Parathyroid adenoma (tissue), 2 donors: ENCODE data around the gene MTFR1L.
"Not testable (repeated sequence)": the region's sequence is repeated elsewhere in the genome, so short reads cannot be mapped to it uniquely, and the experiment has no call there.

Experiments
- H2AFZ ChIP-seq: fragments of 300-600 bp; sonication (generic); one replicate; pipeline ENCODE4 v1.7.0; 2017; ENCODE audit warnings: antibody characterized with exemption, mild to moderate bottlenecking
- H3K27ac ChIP-seq: fragments of 300-600 bp; sonication (generic); one replicate; pipeline ENCODE4 v1.7.0; 2017
- H3K27me3 ChIP-seq: fragments of 300-600 bp; sonication (generic); one replicate; pipeline ENCODE4 v1.7.0; 2017; ENCODE audit warnings: low read length; ENCODE audit not compliant: control insufficient read depth, insufficient read depth
- H3K36me3 ChIP-seq: fragments of 300-600 bp; sonication (generic); one replicate; pipeline ENCODE4 v1.7.0; 2017; ENCODE audit warnings: low read length; ENCODE audit not compliant: control insufficient read depth, insufficient read depth
- H3K4me1 ChIP-seq: fragments of 300-600 bp; sonication (generic); one replicate; pipeline ENCODE4 v1.7.0; 2017; ENCODE audit warnings: control low read depth
- H3K4me2 ChIP-seq: fragments of 300-600 bp; sonication (generic); one replicate; pipeline ENCODE4 v1.7.0; 2017; ENCODE audit warnings: low read length
- H3K4me3 ChIP-seq: fragments of 300-600 bp; sonication (generic); one replicate; pipeline ENCODE4 v1.7.0; 2017; ENCODE audit warnings: low read depth, low read length
- H3K79me2 ChIP-seq: fragments of 300-600 bp; sonication (generic); one replicate; pipeline ENCODE4 v1.7.0; 2017; ENCODE audit warnings: control low read depth
- H3K9ac ChIP-seq: fragments of 300-600 bp; sonication (generic); one replicate; pipeline ENCODE4 v1.7.0; 2017; ENCODE audit warnings: mild to moderate bottlenecking
- H3K9me3 ChIP-seq: fragments of 300-600 bp; sonication (generic); one replicate; pipeline ENCODE4 v1.7.0; 2017; ENCODE audit warnings: low read length; ENCODE audit not compliant: control insufficient read depth
- CTCF ChIP-seq: fragments of 300-600 bp; sonication (generic); IDR thresholded peaks from one replicate; pipeline ENCODE4 v1.7.0; 2017; ENCODE audit warnings: antibody characterized with exemption, mild to moderate bottlenecking
- donor health status: primary hyperparathyroidism.

MTFR1L gene

GRCh38 chr1:25837262-25837875 lies 17.6 kb downstream of the MTFR1L start:
- H3K79me2 ChIP-seq = no peaks in the 10 kb centered on the region
- H3K9me3 ChIP-seq = no peaks in the 10 kb centered on the region
- H3K4me2 ChIP-seq = no peak overlapping the region
- peak; percentile 16 for TF ChIP-seq CTCF
- no peak overlapping the region for H2AFZ ChIP-seq
- no peaks in the 10 kb centered on the region for H3K36me3 ChIP-seq
- no peaks in the 10 kb centered on the region for H3K4me1 ChIP-seq
- no peak overlapping the region for H3K9ac ChIP-seq
- no peak overlapping the region for H3K27ac ChIP-seq
- H3K27me3 ChIP-seq = no peaks in the 10 kb centered on the region
- no peak overlapping the region for H3K4me3 ChIP-seq

- H3K4me1 ChIP-seq, H3K4me3 ChIP-seq, H3K9me3 ChIP-seq, H3K4me2 ChIP-seq, H2AFZ ChIP-seq, H3K27me3 ChIP-seq, H3K9ac ChIP-seq, H3K36me3 ChIP-seq, H3K27ac ChIP-seq, H3K79me2 ChIP-seq: not testable (repeated sequence)
Observed at GRCh38 chr1:25839808-25840207, 20.1 kb downstream of the MTFR1L start.

GRCh38 chr1:25843483-25843882 lies 23.7 kb downstream of the MTFR1L start:
- H3K4me2 ChIP-seq = no peak overlapping the region
- H3K27me3 ChIP-seq = no peaks in the 10 kb centered on the region
- TF ChIP-seq CTCF = no peak
- H3K9me3 ChIP-seq = no peaks in the 10 kb centered on the region
- no peak overlapping the region for H3K9ac ChIP-seq
- H2AFZ ChIP-seq = no peak overlapping the region
- H3K4me3 ChIP-seq = no peak overlapping the region
- no peak overlapping the region for H3K27ac ChIP-seq
- H3K36me3 ChIP-seq = no peaks in the 10 kb centered on the region
- H3K4me1 ChIP-seq = no peaks in the 10 kb centered on the region
- no peaks in the 10 kb centered on the region for H3K79me2 ChIP-seq

GRCh38 chr1:25844536-25845337 lies 25.0 kb downstream of the MTFR1L start:
- Histone ChIP-seq H3K79me2 (no peaks in the 10 kb centered on the region), H3K4me1 (no peaks in the 10 kb centered on the region), H3K9me3 (no peaks in the 10 kb centered on the region), H3K27ac (no peak overlapping the region), H3K4me2 (no peak overlapping the region), H3K9ac (no peak overlapping the region), H3K27me3 (no peaks in the 10 kb centered on the region), H3K4me3 (no peak overlapping the region), H2AFZ (no peak overlapping the region), H3K36me3 (no peaks in the 10 kb centered on the region)
- TF ChIP-seq CTCF = no peak

- Histone ChIP-seq H2AFZ (no peak overlapping the region), H3K9me3 (no peaks in the 10 kb centered on the region), H3K27ac (no peak overlapping the region), H3K79me2 (no peaks in the 10 kb centered on the region), H3K36me3 (no peaks in the 10 kb centered on the region), H3K4me3 (no peak overlapping the region), H3K9ac (no peak overlapping the region), H3K27me3 (no peaks in the 10 kb centered on the region), H3K4me2 (no peak overlapping the region), H3K4me1 (no peaks in the 10 kb centered on the region)
- TF ChIP-seq CTCF = no peak
Observed at GRCh38 chr1:25845664-25846063, 25.9 kb downstream of the MTFR1L start.
